Activated CD4-positive, alpha-beta T cell treated with anti-CD3 and anti-CD28 coated beads, Interleukin-2, amount 10 ng/mL, durations not matched to agents 7 days and 5 days (primary cell): Measurements from ENCODE around the gene LARGE1. TPM values are rescaled to one million over a fixed set of nuclear protein-coding genes. Genes with fewer than 3 reads are reported as not detected.

ENCODE experiments used
- CTCF ChIA-PET: fragments of 350-600 bp; sonication (Branson Sonifier 250); formaldehyde crosslinking; loops from one replicate; lab custom pipeline; 2021; ENCODE audit warnings: antibody characterized with exemption; lab: Charles Lee
- POLR2A ChIA-PET: fragments of 350-600 bp; sonication (Branson Sonifier 250); formaldehyde crosslinking; loops from one replicate; lab custom pipeline; 2021; ENCODE audit warnings: antibody characterized with exemption; lab: Charles Lee
- DNase-seq: peaks from one replicate; pipeline ENCODE4 v3.0.0-alpha.2; 2020
- H3K27ac Mint-ChIP-seq: one replicate; pipeline ENCODE4 v1.8.0; 2021; ENCODE audit warnings: mild to moderate bottlenecking, moderate library complexity, mixed read lengths
- H3K27me3 Mint-ChIP-seq: one replicate; pipeline ENCODE4 v1.8.0; 2021; ENCODE audit warnings: mixed read lengths
- H3K36me3 Mint-ChIP-seq: one replicate; pipeline ENCODE4 v1.8.0; 2021; ENCODE audit warnings: low read depth, mixed read lengths
- H3K4me1 Mint-ChIP-seq: one replicate; pipeline ENCODE4 v1.8.0; 2021; ENCODE audit warnings: mixed read lengths
- H3K4me3 Mint-ChIP-seq: one replicate; pipeline ENCODE4 v1.8.0; 2021; ENCODE audit warnings: mild to moderate bottlenecking, moderate library complexity, mixed read lengths
- H3K9me3 Mint-ChIP-seq: one replicate; pipeline ENCODE4 v1.8.0; 2021; ENCODE audit warnings: mixed read lengths
- total RNA-seq, 2 experiments: library from RNA; stranded (reverse); gene quantifications; one replicate each; pipeline ENCODE4 v1.2.3, GENCODE V29; 2021

Gene LARGE1
- under 1 TPM; 0.21 to 0.40 TPM for total RNA-seq

DNA sequence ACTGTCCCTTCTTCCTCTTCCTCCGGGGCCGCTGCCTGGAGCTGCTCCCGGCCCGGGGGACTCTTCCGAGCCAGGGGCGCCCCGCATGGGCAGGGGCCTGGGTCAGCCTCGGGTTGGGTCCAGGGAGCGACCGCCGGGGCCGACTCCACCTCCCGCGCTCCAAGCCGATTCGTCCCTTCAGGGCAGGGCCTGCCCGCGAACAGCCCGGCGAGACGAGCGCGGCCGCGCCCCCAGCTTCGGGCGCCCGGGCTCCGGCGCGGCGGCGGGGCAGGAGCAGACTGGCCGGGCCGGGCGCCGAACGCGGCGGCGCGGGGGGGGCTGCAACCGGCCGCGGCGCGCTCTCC, at the start of gene LARGE1:
LARGE1 (minus strand) TSS at position 280 of the 344 bp plus-strand sequence.
- Mint-ChIP-seq H3K27ac (no peak within 1 kb of the TSS), H3K9me3 (no peaks in the 10 kb centered on the region), H3K4me3 (peak within 1 kb of the TSS; percentile 58), H3K36me3 (peaks cover 2% of the 10 kb centered on the region), H3K4me1 (peaks cover 13% of the 10 kb centered on the region), H3K27me3 (peaks cover 55% of the 10 kb centered on the region)
- POLR2A ChIA-PET, result no interaction called here
- CTCF ChIA-PET, result no interaction called here
- DNase-seq, result no peak

DNA sequence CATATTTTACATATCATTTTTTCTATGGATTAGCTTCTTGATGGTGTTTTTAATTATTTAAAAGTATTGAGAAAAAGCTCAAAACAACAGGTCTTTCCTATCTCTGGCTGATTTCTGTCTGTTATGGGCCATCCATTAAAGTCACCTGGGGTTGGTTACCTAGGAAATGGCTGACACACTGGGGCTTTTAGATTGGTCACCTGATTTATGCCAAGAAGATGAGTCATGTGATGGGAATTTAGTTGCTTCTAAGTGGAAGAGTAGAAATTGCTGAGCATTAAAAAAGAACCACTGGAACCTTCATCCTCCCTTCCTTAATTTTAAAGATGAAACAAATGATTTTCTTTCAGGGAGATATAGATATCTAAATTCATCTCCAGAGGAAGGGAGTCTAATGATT, 48.8 kb upstream of the LARGE1 start:
- Mint-ChIP-seq H3K27ac (no peak overlapping the region), H3K4me3 (no peak overlapping the region), H3K9me3 (no peaks in the 10 kb centered on the region), H3K4me1 (no peaks in the 10 kb centered on the region), H3K36me3 (no peaks in the 10 kb centered on the region), H3K27me3 (no peaks in the 10 kb centered on the region)
- ChIA-PET CTCF (no interaction called here), POLR2A (no interaction called here)
- DNase-seq, result no peak

- CTCF ChIA-PET, result no interaction called here
- no peak overlapping the region for H3K4me3 Mint-ChIP-seq
- no peaks in the 10 kb centered on the region for H3K27me3 Mint-ChIP-seq
- no peak overlapping the region for H3K27ac Mint-ChIP-seq
- POLR2A ChIA-PET, result no interaction called here
- H3K9me3 Mint-ChIP-seq, result peaks cover 2% of the 10 kb centered on the region
- DNase-seq, result no peak
- no peaks in the 10 kb centered on the region for H3K4me1 Mint-ChIP-seq
- no peaks in the 10 kb centered on the region for H3K36me3 Mint-ChIP-seq
Measured at GRCh38 chr22:33964121-33964520, 43.8 kb upstream of the LARGE1 start.

- Mint-ChIP-seq H3K27ac (no peak overlapping the region), H3K4me1 (no peaks in the 10 kb centered on the region), H3K27me3 (no peaks in the 10 kb centered on the region), H3K36me3 (no peaks in the 10 kb centered on the region), H3K9me3 (peaks cover 2% of the 10 kb centered on the region), H3K4me3 (no peak overlapping the region)
- POLR2A ChIA-PET, result no interaction called here
- DNase-seq, result no peak
- CTCF ChIA-PET, result no interaction called here
Measured at GRCh38 chr22:33962409-33962808, 42.1 kb upstream of the LARGE1 start.

DNA sequence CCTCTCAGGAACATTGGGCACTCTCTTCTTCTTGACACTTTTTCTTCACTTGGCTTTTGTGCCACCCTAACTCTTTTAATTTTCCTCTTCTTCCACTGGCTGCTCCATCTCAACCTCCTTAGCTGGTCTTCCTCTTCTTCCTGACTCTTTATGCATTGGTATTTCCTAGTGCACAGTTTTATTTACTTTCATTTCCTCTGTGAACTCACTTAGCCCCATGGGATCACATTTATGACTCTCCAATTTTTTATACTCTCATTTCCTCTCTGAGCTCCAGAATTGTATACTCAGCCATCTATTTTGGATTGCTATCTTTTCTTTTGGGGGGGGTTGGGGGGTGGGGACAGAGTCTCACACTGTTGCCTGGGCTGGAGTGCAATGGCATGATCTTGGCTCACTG, 38.5 kb upstream of the LARGE1 start:
- H3K4me3 Mint-ChIP-seq, result no peak overlapping the region
- H3K27me3 Mint-ChIP-seq, result no peaks in the 10 kb centered on the region
- DNase-seq, result no peak
- H3K9me3 Mint-ChIP-seq, result peaks cover 5% of the 10 kb centered on the region
- ChIA-PET POLR2A (no interaction called here), CTCF (no interaction called here)
- no peaks in the 10 kb centered on the region for H3K4me1 Mint-ChIP-seq
- no peak overlapping the region for H3K27ac Mint-ChIP-seq
- H3K36me3 Mint-ChIP-seq, result no peaks in the 10 kb centered on the region

DNA sequence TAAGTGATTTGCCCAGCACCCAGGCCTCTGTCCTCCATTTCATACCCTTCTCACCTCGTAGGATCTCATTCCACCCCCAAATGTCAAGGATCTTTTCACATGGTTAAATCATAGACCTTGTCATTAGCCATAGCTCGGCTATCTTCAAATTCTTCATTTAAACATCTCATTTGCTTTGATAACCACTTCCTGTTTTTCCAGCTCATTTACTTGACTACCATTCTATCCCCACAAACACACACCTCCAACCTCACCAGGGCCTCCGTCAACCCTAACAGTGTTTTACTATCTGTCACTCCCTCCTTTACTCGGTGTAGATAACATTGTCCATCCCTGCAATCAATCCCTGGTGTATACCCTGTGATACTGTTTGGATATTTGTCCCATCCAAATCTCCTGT, 36.8 kb upstream of the LARGE1 start:
- Mint-ChIP-seq H3K27me3 (no peaks in the 10 kb centered on the region), H3K36me3 (no peaks in the 10 kb centered on the region), H3K27ac (no peak overlapping the region), H3K4me3 (no peak overlapping the region), H3K4me1 (no peaks in the 10 kb centered on the region), H3K9me3 (peaks cover 8% of the 10 kb centered on the region)
- ChIA-PET POLR2A (no interaction called here), CTCF (no interaction called here)
- no peak for DNase-seq

GRCh38 chr22:33952776-33953175, 32.5 kb upstream of the LARGE1 start:
- ChIA-PET CTCF (no interaction called here), POLR2A (no interaction called here)
- no peaks in the 10 kb centered on the region for H3K27me3 Mint-ChIP-seq
- no peaks in the 10 kb centered on the region for H3K4me1 Mint-ChIP-seq
- no peak for DNase-seq
- H3K4me3 Mint-ChIP-seq, result no peak overlapping the region
- no peaks in the 10 kb centered on the region for H3K36me3 Mint-ChIP-seq
- no peak overlapping the region for H3K27ac Mint-ChIP-seq
- peaks cover 10% of the 10 kb centered on the region for H3K9me3 Mint-ChIP-seq

GRCh38 chr22:33940741-33941140, 20.5 kb upstream of the LARGE1 start:
- H3K27ac Mint-ChIP-seq, result no peak overlapping the region
- no peak overlapping the region for H3K4me3 Mint-ChIP-seq
- ChIA-PET CTCF (interaction anchor here (0.6 to 0.7 kb wide), 3 partner anchors 11 to 787 kb away, joined by 3 to 4 read pairs (median 4); no protein-coding TSS in a partner anchor), POLR2A (no interaction called here)
- H3K4me1 Mint-ChIP-seq, result no peaks in the 10 kb centered on the region
- peaks cover 7% of the 10 kb centered on the region for H3K9me3 Mint-ChIP-seq
- DNase-seq, result no peak
- H3K27me3 Mint-ChIP-seq, result no peaks in the 10 kb centered on the region
- no peaks in the 10 kb centered on the region for H3K36me3 Mint-ChIP-seq

GRCh38 chr22:33932997-33933396, 12.7 kb upstream of the LARGE1 start:
- Mint-ChIP-seq H3K4me3 (no peak overlapping the region), H3K36me3 (no peaks in the 10 kb centered on the region), H3K9me3 (peaks cover 5% of the 10 kb centered on the region), H3K27me3 (no peaks in the 10 kb centered on the region), H3K4me1 (no peaks in the 10 kb centered on the region), H3K27ac (no peak overlapping the region)
- POLR2A ChIA-PET, result no interaction called here
- CTCF ChIA-PET, result no interaction called here
- DNase-seq, result no peak

GRCh38 chr22:33931406-33931805, 11.1 kb upstream of the LARGE1 start:
- Mint-ChIP-seq H3K27ac (no peak overlapping the region), H3K4me1 (no peaks in the 10 kb centered on the region), H3K36me3 (no peaks in the 10 kb centered on the region), H3K9me3 (peaks cover 5% of the 10 kb centered on the region), H3K4me3 (no peak overlapping the region), H3K27me3 (no peaks in the 10 kb centered on the region)
- ChIA-PET POLR2A (no interaction called here), CTCF (interaction anchor here (0.7 kb wide), 1 partner anchor 1184 kb away, joined by 3 read pairs; no protein-coding TSS in a partner anchor)
- no peak for DNase-seq

DNA sequence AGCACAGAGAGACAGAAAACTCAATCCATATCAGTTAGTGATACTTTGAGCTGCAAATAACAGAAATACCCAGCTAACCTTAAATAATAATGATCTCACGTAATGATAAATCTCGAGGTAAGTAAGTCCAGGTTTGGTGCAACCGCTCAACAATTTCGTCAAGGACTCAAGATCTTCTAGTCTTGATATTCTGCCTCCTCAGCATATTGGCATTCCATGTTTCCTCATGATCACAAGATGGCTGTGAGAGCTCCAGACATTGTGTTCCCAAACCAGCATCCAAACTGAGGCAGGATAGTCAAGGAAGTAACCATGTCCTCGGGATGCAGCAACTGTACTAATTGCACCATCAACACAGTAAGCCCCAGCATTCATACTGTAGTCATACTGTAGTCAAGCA, 7.5 kb upstream of the LARGE1 start:
- peaks cover 2% of the 10 kb centered on the region for H3K4me1 Mint-ChIP-seq
- peaks cover 1% of the 10 kb centered on the region for H3K36me3 Mint-ChIP-seq
- ChIA-PET CTCF (no interaction called here), POLR2A (no interaction called here)
- peaks cover 17% of the 10 kb centered on the region for H3K27me3 Mint-ChIP-seq
- H3K4me3 Mint-ChIP-seq, result no peak overlapping the region
- DNase-seq, result no peak
- no peak overlapping the region for H3K27ac Mint-ChIP-seq
- peaks cover 5% of the 10 kb centered on the region for H3K9me3 Mint-ChIP-seq

GRCh38 chr22:33925194-33925593, 4.9 kb upstream of the LARGE1 start:
- ChIA-PET CTCF (no interaction called here), POLR2A (no interaction called here)
- H3K27ac Mint-ChIP-seq, result no peak overlapping the region
- no peak overlapping the region for H3K4me3 Mint-ChIP-seq
- H3K9me3 Mint-ChIP-seq, result no peaks in the 10 kb centered on the region
- H3K36me3 Mint-ChIP-seq, result peaks cover 2% of the 10 kb centered on the region
- no peak for DNase-seq
- H3K4me1 Mint-ChIP-seq, result peaks cover 11% of the 10 kb centered on the region
- H3K27me3 Mint-ChIP-seq, result peaks cover 28% of the 10 kb centered on the region

GRCh38 chr22:33923660-33924246, 3.5 kb upstream of the LARGE1 start:
- Mint-ChIP-seq H3K27me3 (peaks cover 36% of the 10 kb centered on the region), H3K27ac (no peak overlapping the region), H3K4me1 (peaks cover 13% of the 10 kb centered on the region), H3K36me3 (peaks cover 2% of the 10 kb centered on the region), H3K9me3 (no peaks in the 10 kb centered on the region), H3K4me3 (no peak overlapping the region)
- ChIA-PET CTCF (interaction anchor here (1.6 kb wide), 1 partner anchor 17 kb away, joined by 4 read pairs; no protein-coding TSS in a partner anchor), POLR2A (no interaction called here)
- peak; percentile 27 for DNase-seq

DNA sequence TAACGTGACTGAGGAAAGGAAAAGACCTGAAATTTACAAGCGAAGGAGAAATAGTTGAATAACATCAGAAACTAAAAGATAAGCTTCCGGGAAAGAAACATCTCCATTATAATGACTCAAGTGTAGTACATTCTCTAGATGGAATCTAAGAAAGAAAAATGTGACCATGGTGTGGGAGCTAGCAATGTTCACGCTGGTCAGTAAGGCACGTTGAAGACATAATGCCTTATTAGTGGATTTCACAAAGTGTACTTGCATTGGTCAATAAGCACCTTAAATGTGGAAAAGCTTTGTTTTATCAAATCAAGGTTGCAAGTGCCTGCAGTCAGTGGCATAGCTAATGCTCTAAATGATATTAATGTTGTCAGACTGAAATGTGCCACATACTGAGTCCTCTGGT, 2.8 kb upstream of the LARGE1 start:
- Mint-ChIP-seq H3K36me3 (peaks cover 2% of the 10 kb centered on the region), H3K9me3 (no peaks in the 10 kb centered on the region), H3K27ac (no peak overlapping the region), H3K4me1 (peaks cover 13% of the 10 kb centered on the region), H3K27me3 (peaks cover 43% of the 10 kb centered on the region), H3K4me3 (peak overlapping the region; percentile 18)
- no peak for DNase-seq
- ChIA-PET POLR2A (no interaction called here), CTCF (interaction anchor here (1.6 kb wide), 1 partner anchor 16 kb away, joined by 4 read pairs; no protein-coding TSS in a partner anchor)
